Liver (tissue), 9 donors: ENCODE data around the gene CTAGE1. TPM values are rescaled to one million over a fixed set of nuclear protein-coding genes. Genes with fewer than 3 reads are reported as not detected.

ENCODE experiments used
- DNase-seq: peaks from one replicate; pipeline ENCODE4 v3.0.0-alpha.2; 2017; ENCODE audit warnings: low spot score
- H3K27ac ChIP-seq, 2 donors: one replicate each; pipeline ENCODE4 v1.7.0; 2013; ENCODE audit warnings: inconsistent platforms in 2 of 2, low read length in 2 of 2, control low read depth in 1 of 2, low read depth in 1 of 2, mild to moderate bottlenecking in 1 of 2
- H3K27me3 ChIP-seq, 4 donors: one replicate each; pipeline versions ENCODE4 v1.6.1 to v1.7.0; 2013; ENCODE audit warnings: low read length in 3 of 4, inconsistent platforms in 1 of 4, mild to moderate bottlenecking in 1 of 4, moderate library complexity in 1 of 4; ENCODE audit not compliant: control insufficient read depth in 4 of 4, insufficient read depth in 4 of 4
- H3K36me3 ChIP-seq, 4 donors: one replicate each; pipeline versions ENCODE4 v1.6.1 to v1.7.0; 2013; ENCODE audit warnings: low read length in 3 of 4, mild to moderate bottlenecking in 3 of 4, low read depth in 1 of 4, moderate library complexity in 1 of 4; ENCODE audit not compliant: control insufficient read depth in 4 of 4, insufficient read depth in 3 of 4
- H3K4me1 ChIP-seq, 4 donors: one replicate each; pipeline versions ENCODE4 v1.6.1 to v1.7.0; 2013; ENCODE audit warnings: low read length in 3 of 4, mild to moderate bottlenecking in 3 of 4, moderate library complexity in 1 of 4; ENCODE audit not compliant: control insufficient read depth in 4 of 4, insufficient read depth in 4 of 4
- H3K4me3 ChIP-seq, 3 donors: one replicate each; pipeline versions ENCODE4 v1.6.1 to v1.7.0; 2013; ENCODE audit warnings: low read length in 3 of 3, control low read depth in 1 of 3, low read depth in 1 of 3, mild to moderate bottlenecking in 1 of 3
- H3K9ac ChIP-seq, 2 donors: one replicate each; pipeline ENCODE4 v1.7.0; 2013; ENCODE audit warnings: low read length in 2 of 2, mild to moderate bottlenecking in 2 of 2, moderate library complexity in 2 of 2, control low read depth in 1 of 2, low read depth in 1 of 2
- H3K9me3 ChIP-seq, 4 donors: one replicate each; pipeline versions ENCODE4 v1.6.1 to v1.7.0; 2013; ENCODE audit warnings: low read length in 3 of 4; ENCODE audit not compliant: control insufficient read depth in 4 of 4
- EGR1 ChIP-seq, 2 donors: IDR thresholded peaks; 2 replicates each; pipeline ENCODE4 v1.6.1; 2016 to 2018; ENCODE audit warnings: antibody characterized with exemption in 2 of 2, low read depth in 2 of 2
- GABPA ChIP-seq, 2 donors: IDR thresholded peaks in 1 of 2; conservative IDR thresholded peaks in 1 of 2; 2 replicates each; pipeline ENCODE4 v1.6.1; 2016; ENCODE audit warnings: antibody characterized with exemption in 2 of 2, mild to moderate bottlenecking in 1 of 2, moderate library complexity in 1 of 2
- JUND ChIP-seq, 2 donors: IDR thresholded peaks; 2 replicates each; pipeline ENCODE4 v1.6.1; 2016; ENCODE audit warnings: antibody characterized with exemption in 2 of 2
- NR2F2 ChIP-seq: IDR thresholded peaks from 2 replicates; pipeline ENCODE4 v1.6.1; 2016; ENCODE audit warnings: antibody characterized with exemption
- RAD21 ChIP-seq, 2 donors: IDR thresholded peaks; 2 replicates each; pipeline ENCODE4 v1.6.1; 2016; ENCODE audit warnings: antibody characterized with exemption in 2 of 2, mild to moderate bottlenecking in 2 of 2
- RXRA ChIP-seq, 2 donors: IDR thresholded peaks; 2 replicates each; pipeline ENCODE4 v1.6.1; 2017 to 2018; ENCODE audit warnings: antibody characterized with exemption in 2 of 2, mild to moderate bottlenecking in 1 of 2
- SP1 ChIP-seq: IDR thresholded peaks from 2 replicates; pipeline ENCODE4 v1.6.1; 2018; ENCODE audit warnings: antibody characterized with exemption, mild to moderate bottlenecking
- TAF1 ChIP-seq: conservative IDR thresholded peaks from 2 replicates; pipeline ENCODE4 v1.6.1; 2016; ENCODE audit warnings: antibody characterized with exemption, mild to moderate bottlenecking
- YY1 ChIP-seq: IDR thresholded peaks from 2 replicates; pipeline ENCODE4 v1.6.1; 2016; ENCODE audit warnings: antibody characterized with exemption, mild to moderate bottlenecking
- WGBS: extraction: QIAGEN DNeasy Blood & Tissue Kit; methylation state at CpG from one replicate; pipeline ENCODE4 v1.1.7; 2013; 5-methylcytosine and 5-hydroxymethylcytosine counted together
- polyA plus RNA-seq, 2 donors: library from polyadenylated mRNA; stranded (reverse) in 1 of 2; unstranded in 1 of 2; fragments of 200-250 nt in 1 of 2; fragments of >200 nt in 1 of 2; fragmentation: Nextera tagmentation in 1 of 2; extraction: Ambion mirVana in 1 of 2; gene quantifications; one replicate each; pipeline versions ENCODE4 v1.2.1 to v1.2.3, GENCODE V29; 2013 to 2015
- total RNA-seq, 2 donors: library from RNA; depleted of rRNA; stranded (reverse); fragments of >200 nt; gene quantifications; one replicate each; pipeline ENCODE4 v1.2.3, GENCODE V29; 2014
- TF ChIP-seq, protein P1 (sequence below): IDR thresholded peaks from 2 replicates; pipeline ENCODE4 v1.6.1; 2016; ENCODE audit warnings: antibody characterized with exemption
- TF ChIP-seq, protein P2 (sequence below): IDR thresholded peaks from 2 replicates; pipeline ENCODE4 v1.6.1; 2016; ENCODE audit warnings: antibody characterized with exemption
- donor health status: healthy.
- donor health status: healthy.
- donor health status: healthy.
- donor health status: healthy.
- donor health status: healthy.

CTAGE1 gene, protein sequence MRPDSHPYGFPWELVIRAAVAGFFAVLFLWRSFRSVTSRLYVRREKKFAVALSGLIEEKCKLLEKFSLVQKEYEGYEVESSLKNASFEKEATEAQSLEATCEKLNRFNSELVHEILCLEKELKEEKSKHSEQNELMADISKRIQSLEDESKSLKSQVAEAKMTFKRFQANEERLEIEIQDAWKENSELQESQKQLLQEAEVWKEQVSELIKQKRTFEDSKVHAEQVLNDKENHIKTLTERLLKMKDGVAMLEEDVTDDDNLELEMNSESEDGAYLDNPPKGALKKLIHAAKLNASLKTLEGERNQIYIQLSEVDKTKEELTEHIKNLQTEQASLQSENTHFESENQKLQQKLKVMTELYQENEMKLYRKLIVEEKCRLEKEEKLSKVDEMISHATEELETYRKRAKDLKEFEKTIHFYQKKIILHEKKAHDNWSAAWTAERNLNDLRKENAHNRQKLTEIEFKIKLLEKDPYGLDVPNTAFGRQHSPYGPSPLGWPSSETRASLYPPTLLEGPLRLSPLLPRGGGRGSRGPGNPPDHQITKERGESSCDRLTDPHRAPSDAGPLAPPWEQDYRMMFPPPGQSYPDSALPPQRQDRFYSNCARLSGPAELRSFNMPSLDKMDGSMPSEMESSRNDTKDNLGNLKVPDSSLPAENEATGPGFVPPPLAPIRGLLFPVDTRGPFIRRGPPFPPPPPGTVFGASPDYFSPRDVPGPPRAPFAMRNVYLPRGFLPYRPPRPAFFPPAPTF
- total RNA-seq (not detected), polyA plus RNA-seq (not detected)

DNA sequence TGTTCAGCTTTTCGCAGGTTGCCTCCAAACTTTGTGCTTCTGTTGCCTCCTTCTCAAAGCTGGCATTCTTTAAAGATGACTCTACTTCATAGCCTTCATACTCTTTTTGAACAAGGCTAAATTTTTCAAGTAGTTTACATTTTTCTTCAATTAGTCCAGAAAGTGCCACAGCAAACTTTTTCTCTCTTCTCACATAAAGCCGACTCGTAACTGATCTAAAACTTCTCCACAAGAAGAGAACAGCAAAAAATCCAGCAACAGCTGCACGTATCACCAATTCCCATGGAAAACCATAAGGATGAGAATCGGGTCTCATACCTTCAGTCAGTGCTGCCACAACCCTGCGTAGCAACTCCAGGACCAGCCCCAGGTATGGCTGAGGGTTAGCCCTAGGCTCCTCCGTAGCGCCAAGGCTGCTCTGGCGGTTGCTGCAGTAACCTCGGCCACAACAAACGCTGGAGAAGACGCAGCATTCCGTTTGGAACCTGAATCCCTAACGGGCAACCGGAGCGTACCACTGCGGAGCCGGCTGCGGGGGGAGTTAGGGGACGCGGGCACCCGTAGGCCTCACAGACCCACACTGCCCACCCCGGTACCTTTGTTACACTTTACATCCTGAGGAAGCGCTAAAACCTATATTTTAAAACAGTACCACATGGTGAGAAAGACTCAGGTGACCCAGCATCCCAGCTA is at the start of gene CTAGE1:
CTAGE1 (minus strand) TSS at position 420 of the 693 bp plus-strand sequence; CDS start at position 316, 104 bp downstream.
- 90% methylated on average over 24 of the region's 24 CpGs for WGBS
- no peak within 1 kb of the TSS for H3K27ac ChIP-seq
- H3K9me3 ChIP-seq, result no peaks in the 10 kb centered on the region
- H3K27me3 ChIP-seq, result no peaks in the 10 kb centered on the region
- H3K36me3 ChIP-seq, result no peaks in the 10 kb centered on the region
- H3K4me1 ChIP-seq, result peaks cover 0 to 2% (median 1%) of the 10 kb centered on the region in 4 donors
- no peak for TF ChIP-seq YY1
- TF ChIP-seq, protein P1, sequence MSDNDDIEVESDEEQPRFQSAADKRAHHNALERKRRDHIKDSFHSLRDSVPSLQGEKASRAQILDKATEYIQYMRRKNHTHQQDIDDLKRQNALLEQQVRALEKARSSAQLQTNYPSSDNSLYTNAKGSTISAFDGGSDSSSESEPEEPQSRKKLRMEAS, result no peak
- TF ChIP-seq TAF1, result no peak
- TF ChIP-seq SP1, result no peak
- no peak for TF ChIP-seq EGR1 (IDR thresholded peaks at IDR 0.05; ENCODE audit: low read depth in 2 of 2)
- TF ChIP-seq GABPA (IDR thresholded peaks at IDR 0.05 in 1 of 2, conservative IDR thresholded peaks at IDR 0.05 in 1 of 2), result no peak
- no peak for TF ChIP-seq NR2F2
- no peak for TF ChIP-seq JUND (IDR thresholded peaks at IDR 0.05)
- no peak for TF ChIP-seq RXRA (IDR thresholded peaks at IDR 0.05)
- no peak within 1 kb of the TSS for H3K9ac ChIP-seq
- no peak for DNase-seq
- H3K4me3 ChIP-seq, result no peak within 1 kb of the TSS

DNA sequence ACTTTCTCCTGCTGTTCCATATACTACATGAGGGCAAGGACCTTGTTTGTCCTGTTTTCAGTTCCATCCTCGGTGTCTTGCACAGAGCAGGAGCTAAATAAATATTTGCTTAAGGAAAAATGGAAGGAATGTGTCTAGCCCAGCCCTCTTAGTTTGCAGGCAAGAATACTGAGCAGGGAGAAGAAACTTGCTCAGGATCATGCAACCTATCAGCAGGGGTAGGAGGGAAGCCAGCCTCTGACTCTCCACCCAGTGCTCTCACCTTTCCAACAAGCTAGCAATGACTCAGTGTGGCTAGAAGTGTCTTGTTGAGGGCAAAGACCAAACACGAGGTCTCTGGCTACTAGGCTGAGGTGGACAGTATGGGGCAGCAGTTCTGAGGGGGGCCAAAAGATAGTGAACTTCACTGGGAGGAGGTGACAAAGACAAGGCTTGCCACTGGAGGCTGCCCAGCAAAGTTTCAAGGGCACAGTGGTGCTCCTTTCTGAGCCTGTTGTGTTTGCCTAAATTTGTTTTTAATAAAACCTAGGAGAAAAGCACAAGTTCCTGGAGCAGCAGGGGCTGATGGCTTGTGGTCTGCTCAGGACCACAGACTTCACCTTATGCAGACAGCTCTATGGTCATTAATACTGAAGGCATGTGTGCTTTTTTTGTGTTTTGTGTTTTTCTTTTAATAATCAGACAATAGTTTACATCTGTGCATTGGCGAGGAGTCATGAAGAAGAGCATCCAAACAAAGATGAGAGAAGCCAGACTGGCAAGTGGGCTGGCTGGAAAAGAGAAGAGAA is 49.1 kb upstream of the CTAGE1 start:
- Histone ChIP-seq H3K9me3 (no peaks in the 10 kb centered on the region), H3K27me3 (no peaks in the 10 kb centered on the region), H3K4me1 (peaks cover 2 to 27% (median 19%) of the 10 kb centered on the region in 4 donors), H3K9ac (no peak overlapping the region), H3K36me3 (no peaks in the 10 kb centered on the region), H3K27ac (peak overlapping the region in 1 of 2 donors; percentile 8), H3K4me3 (no peak overlapping the region)
- TF ChIP-seq SP1 (peak; percentile 57), RAD21 (IDR thresholded peaks at IDR 0.05) (peak; percentile 19 to 49), RXRA (IDR thresholded peaks at IDR 0.05) (peak; percentile 69 to 78), NR2F2 (peak; percentile 16)
- TF ChIP-seq, protein P2, sequence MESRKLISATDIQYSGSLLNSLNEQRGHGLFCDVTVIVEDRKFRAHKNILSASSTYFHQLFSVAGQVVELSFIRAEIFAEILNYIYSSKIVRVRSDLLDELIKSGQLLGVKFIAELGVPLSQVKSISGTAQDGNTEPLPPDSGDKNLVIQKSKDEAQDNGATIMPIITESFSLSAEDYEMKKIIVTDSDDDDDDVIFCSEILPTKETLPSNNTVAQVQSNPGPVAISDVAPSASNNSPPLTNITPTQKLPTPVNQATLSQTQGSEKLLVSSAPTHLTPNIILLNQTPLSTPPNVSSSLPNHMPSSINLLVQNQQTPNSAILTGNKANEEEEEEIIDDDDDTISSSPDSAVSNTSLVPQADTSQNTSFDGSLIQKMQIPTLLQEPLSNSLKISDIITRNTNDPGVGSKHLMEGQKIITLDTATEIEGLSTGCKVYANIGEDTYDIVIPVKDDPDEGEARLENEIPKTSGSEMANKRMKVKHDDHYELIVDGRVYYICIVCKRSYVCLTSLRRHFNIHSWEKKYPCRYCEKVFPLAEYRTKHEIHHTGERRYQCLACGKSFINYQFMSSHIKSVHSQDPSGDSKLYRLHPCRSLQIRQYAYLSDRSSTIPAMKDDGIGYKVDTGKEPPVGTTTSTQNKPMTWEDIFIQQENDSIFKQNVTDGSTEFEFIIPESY, result no peak
- TF ChIP-seq, protein P1, result no peak
- DNase-seq, result no peak
- WGBS, result 47% methylated on average over 3 of the region's 3 CpGs
